Daoy (cell line): ENCODE results near the gene RSPH3. TPM values are rescaled to one million over a fixed set of nuclear protein-coding genes. Genes with fewer than 3 reads are reported as not detected.
"Not testable (repeated sequence)": the region's sequence is repeated elsewhere in the genome, so short reads cannot be mapped to it uniquely, and the experiment has no call there.

Source experiments
- DNase-seq: peaks from one replicate; pipeline ENCODE4 v3.0.0-alpha.2; 2015; ENCODE audit warnings: low read depth
- total RNA-seq: library from RNA; depleted of rRNA; stranded (reverse); fragments of >200 nt; shearing (Covaris generic); gene quantifications from 2 replicates; pipeline ENCODE4 v1.2.3, GENCODE V29; 2014

The RSPH3 gene
- total RNA-seq, 1 experiment from 2014 or later = 3.0 TPM

DNA sequence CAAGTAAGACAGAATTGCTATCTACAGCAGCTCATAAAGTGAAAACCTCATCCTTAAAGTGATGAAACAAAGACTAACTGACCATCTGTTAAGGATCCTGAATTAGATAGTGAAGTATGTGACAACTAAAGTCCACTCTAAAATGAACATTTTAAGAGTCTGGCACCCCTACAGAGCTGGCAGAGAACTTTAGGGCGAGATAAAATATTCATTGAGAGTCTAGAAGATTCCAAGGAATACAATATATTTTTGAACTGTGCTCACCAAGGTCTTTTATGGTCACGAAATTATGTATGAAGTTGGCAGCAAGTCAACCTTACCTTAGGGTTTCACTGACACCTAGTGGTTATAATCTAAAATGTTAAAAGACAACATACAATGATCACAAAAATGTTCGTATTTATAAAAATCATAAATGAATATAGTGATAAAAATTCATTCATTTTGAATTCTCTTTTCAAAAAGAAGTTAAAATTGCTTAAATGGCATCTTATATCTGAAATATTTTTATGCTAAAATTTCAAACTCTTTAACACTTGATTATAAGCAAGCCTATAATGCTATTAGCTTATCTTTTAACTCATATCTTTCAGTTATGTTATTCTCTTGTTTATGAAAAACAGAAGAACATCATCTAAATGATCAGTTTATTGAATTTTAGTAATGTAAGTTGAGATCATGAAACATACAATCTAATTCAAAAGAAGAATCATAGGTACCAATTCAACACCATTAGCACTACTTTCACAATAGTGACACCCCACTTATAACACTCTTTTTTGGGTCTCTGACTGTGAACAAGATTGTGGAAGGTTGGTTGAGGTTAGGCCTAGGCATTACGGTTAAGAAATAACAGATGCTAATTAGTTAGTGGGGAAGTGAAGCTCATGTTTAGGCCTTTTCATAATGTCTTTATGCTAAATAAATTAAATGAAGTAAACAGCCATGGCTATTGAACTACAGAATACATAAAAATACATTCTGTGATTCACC is 27.5 kb downstream of the RSPH3 start:
- DNase-seq = peak; percentile 55

GRCh38 chr6:158970640-158971275 is 29.2 kb downstream of the RSPH3 start:
- DNase-seq = no peak

- no peak for DNase-seq
Measured at GRCh38 chr6:158969148-158969547, 30.9 kb downstream of the RSPH3 start.

DNA sequence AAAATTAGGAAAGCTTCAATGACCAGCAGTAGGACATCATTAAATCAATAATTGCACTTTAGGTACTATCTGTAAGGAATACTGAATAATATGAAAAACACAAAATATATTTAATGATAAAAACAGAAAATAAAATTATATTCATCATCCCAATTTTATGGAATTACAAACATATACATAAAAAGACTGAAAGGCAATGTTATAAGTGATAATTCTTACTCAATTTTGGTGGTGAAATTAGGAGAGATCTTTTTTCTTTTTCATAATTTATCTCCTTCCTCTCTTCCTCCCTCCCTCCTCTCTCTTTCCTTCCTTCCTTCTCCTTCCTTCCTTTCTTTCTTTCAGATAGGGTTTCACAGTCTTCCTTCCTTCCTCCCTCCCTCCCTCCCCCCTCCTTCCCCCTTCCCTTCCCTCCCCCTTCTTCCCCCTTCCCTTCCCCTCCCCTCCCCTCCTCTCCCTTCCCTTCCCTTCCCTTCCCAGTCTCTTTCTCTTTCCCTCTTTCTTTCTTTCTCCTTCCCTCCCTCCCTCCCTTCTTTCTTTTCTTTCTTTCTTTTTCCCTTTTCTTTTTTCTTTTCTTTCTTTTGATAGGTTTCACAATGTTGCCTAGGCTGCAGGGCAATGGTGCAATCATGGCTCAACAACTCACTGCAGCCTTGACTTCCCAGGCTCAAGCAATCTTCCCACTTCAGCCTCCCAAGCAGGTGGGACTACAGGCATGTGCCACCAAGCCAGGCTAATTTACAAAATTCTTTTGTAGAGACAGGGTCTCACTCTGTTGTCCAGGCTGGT is 36.8 kb downstream of the RSPH3 start:
- DNase-seq = no peak

GRCh38 chr6:158962371-158962770 is 37.6 kb downstream of the RSPH3 start:
- no peak for DNase-seq

GRCh38 chr6:158960026-158960425 is 40.0 kb downstream of the RSPH3 start:
- DNase-seq = no peak

GRCh38 chr6:158959552-158959951 is 40.5 kb downstream of the RSPH3 start:
- no peak for DNase-seq

DNA sequence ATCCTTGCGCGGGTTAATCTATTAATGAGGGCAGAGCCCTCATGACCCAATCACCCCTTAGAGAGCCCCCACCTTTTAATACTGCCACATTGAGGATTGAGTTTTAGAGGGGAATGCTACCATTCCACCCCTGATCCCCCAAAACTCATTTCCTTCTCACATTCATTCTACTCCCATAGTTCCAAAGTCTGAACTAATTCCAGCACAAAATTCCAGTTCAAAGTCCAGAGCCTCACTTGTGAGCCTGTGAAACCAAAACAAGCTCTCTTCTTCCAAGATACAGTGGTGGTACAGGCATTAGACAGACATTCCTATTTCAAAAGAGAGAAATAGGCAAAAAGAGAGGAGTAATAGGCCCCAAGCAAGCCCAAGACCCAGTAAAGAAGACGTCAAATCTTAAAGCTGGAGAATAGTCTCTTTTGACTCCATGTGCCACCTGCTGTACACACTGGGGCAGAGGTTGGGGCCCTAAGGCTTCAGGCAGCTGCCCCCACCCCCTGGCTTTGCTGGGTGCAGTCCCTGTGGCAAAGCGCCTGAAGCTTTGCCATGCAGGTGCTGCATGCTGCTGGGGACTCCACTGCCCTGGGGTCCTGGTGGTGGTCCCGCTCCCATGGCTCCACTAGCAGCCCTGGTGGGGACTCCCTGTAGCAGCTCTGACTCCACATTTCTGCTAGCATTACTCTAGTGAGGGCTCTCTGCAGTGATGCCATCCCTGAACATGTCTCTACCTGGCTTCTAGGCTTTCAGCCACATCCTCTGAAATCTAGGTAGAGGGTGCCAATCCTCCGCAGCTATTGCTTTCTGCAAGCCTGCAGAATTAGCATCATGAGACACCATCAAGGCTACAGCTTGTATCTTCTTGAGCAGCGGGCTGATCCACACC is 41.3 kb downstream of the RSPH3 start:
- no peak for DNase-seq

DNA sequence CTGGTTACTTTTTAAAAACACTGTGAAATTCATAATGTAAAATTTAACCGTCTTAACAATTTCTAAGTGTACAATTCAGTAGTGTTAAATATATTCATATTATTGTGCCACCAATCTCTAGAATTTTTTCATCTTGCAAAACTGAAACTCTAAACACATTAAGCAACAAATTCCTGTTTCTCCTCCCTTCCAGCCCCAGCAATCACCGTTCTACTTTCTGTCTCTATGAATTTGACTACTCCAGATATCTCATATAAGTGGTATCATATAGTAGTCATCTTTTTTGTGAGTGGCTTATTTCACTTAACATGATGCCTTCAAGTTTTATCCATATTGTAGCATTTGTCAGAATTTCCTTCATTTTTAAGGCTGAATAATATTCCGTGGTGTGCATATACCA is 44.7 kb downstream of the RSPH3 start:
- DNase-seq = no peak

DNA sequence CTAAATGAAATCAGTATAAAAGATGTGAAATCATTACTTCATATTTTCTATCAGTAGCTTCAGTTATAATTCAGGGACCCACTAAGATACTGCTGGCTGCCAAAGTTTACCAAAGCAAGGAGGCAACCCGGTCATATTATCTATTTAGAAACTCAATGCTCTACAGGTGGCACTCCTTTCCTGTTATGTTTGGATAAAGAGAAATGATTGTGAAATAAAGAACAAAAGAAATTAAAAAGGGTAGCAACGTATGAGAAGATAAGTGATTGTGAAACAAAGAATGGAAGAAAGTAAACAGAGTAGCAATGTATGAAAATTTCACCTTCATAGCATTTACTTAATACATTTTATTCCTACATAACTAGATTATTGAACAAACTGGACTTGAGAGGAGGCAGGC is 45.2 kb downstream of the RSPH3 start:
- DNase-seq = no peak

DNA sequence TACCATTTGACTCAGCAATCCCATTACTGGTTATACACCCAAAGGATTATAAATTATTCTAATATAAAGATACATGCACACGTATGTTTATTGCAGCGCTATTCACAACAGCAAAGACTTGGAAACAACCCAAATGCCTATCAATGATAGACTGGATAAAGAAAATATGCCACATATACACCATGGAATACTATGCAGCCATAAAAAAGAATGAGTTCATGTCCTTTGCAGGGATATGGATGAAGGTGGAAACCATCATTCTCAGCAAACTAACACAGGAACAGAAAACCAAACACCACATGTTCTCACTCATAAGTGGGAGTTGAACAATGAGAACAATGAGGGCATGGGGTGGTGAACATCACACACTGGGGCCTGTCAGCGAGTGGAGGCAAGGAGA is 48.0 kb downstream of the RSPH3 start:
- not testable (repeated sequence) for DNase-seq

- not testable (repeated sequence) for DNase-seq
Measured at GRCh38 chr6:158951565-158951964, 48.4 kb downstream of the RSPH3 start.

DNA sequence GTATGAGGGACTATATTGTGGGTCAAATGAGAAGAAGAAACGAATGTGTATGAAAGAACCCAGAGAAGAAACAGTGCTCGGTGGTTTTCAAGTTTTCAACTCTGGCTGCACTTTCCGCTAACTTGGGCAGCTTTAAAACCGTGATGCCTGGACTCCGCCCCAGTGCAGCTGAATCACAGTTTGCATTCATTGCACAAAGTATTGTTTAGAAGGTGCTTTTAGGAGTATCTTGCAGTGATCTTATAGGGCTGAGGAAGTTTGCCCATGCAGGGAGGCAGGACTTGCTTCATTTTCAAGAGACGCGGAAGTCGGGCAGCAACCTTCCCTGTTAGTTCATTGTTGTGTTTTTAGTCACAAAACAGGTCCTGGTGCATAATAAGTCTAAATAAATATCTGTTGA is 52.7 kb downstream of the RSPH3 start:
- no peak for DNase-seq

GRCh38 chr6:158943380-158944032 is 56.5 kb downstream of the RSPH3 start:
- no peak for DNase-seq

DNA sequence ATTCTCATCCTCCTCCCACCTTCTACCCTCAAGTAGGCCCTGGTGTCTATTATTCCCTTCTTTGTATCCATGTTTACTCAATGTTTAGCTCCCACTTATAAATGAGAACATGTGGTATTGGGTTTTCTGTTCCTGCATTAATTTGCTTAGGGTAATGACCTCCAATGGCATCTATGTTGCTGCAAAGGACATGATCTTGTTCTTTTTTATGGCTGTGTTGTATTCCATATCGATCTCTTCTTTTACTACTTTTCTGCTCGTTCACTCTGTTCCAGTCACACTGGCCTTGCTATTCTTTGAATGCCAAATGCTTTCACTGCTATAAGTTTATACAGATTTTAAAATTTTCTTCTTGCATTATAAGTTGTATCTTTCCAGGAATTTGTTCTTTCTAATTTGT is 57.7 kb downstream of the RSPH3 start:
- DNase-seq = no peak

GRCh38 chr6:158941246-158941645 is 58.8 kb downstream of the RSPH3 start:
- DNase-seq = no peak

- no peak for DNase-seq
Measured at GRCh38 chr6:158939255-158940159, 60.5 kb downstream of the RSPH3 start.

GRCh38 chr6:158938811-158939254 is 61.2 kb downstream of the RSPH3 start:
- no peak for DNase-seq

GRCh38 chr6:158938220-158938619 is 61.8 kb downstream of the RSPH3 start:
- no peak for DNase-seq

DNA sequence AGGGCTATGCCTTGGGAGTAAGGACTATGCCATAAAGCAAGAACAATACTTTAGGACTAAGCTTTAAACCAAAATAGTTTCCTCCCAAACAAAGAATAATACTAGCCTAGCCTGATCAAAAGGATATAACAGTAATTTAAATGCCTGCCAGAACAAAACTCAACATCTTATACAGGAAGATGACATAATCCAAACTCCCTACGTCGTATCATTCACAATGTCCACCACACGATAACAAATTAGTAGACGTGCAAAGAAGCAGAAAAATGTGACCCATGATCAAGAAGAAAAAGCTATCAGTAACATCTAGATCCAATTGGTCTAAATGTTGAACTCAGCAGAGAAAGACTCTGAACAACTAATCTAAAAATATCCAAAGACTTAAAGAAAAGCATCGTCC is 65.8 kb downstream of the RSPH3 start:
- no peak for DNase-seq
